Karpas-422 (cell line): ENCODE measurements around the gene EIF4A2. TPM values are rescaled to one million over a fixed set of nuclear protein-coding genes. Genes with fewer than 3 reads are reported as not detected.

Experiments used
- DNase-seq: peaks from one replicate; pipeline ENCODE4 v3.0.0-alpha.2; 2015
- H2AFZ ChIP-seq: fragments of 200-600 bp; sonication (generic); 2 replicates; pipeline ENCODE4 v1.6.1; 2014; ENCODE audit warnings: antibody characterized with exemption, low read length, mixed read lengths
- H3K27ac ChIP-seq: fragments of 200-600 bp; sonication (generic); 2 replicates; pipeline ENCODE4 v1.5.1; 2014; ENCODE audit warnings: mild to moderate bottlenecking, low read length, moderate library complexity
- H3K27me3 ChIP-seq: fragments of 200-600 bp; sonication (generic); 2 replicates; pipeline ENCODE4 v1.6.1; 2014; ENCODE audit warnings: low read length, mixed read lengths
- H3K36me3 ChIP-seq: fragments of 200-600 bp; sonication (generic); 2 replicates; pipeline ENCODE4 v1.6.1; 2014; ENCODE audit warnings: low read length, mixed read lengths; ENCODE audit not compliant: insufficient read depth
- H3K4me1 ChIP-seq: fragments of 200-600 bp; sonication (generic); 2 replicates; pipeline ENCODE4 v1.6.1; 2014; ENCODE audit warnings: mild to moderate bottlenecking, low read length, mixed read lengths
- H3K4me2 ChIP-seq: fragments of 200-600 bp; sonication (generic); 2 replicates; pipeline ENCODE4 v1.6.1; 2014; ENCODE audit warnings: low read length, low read depth, mild to moderate bottlenecking; ENCODE audit not compliant: poor library complexity, severe bottlenecking
- H3K4me3 ChIP-seq: fragments of 200-600 bp; sonication (generic); 2 replicates; pipeline ENCODE4 v1.5.1; 2014; ENCODE audit warnings: mild to moderate bottlenecking, antibody characterized with exemption, low read length, mixed read lengths
- H3K79me2 ChIP-seq: fragments of 200-600 bp; sonication (generic); 2 replicates; pipeline ENCODE4 v1.6.1; 2014; ENCODE audit warnings: mild to moderate bottlenecking, low read length, mixed read lengths
- H3K9ac ChIP-seq: fragments of 200-600 bp; sonication (generic); 2 replicates; pipeline ENCODE4 v1.6.0; 2014; ENCODE audit warnings: low read length
- H3K9me2 ChIP-seq: fragments of 200-600 bp; sonication (generic), shearing (Covaris generic); replicated peaks from 2 replicates; pipeline ENCODE4 v1.6.0; 2014; ENCODE audit warnings: mild to moderate bottlenecking, low read length, moderate library complexity; ENCODE audit not compliant: insufficient read depth
- H3K9me3 ChIP-seq: fragments of 300-700, 200-600 bp; sonication (generic); 2 replicates; pipeline ENCODE4 v1.6.1; 2014; ENCODE audit warnings: low read length, mixed read lengths
- H4K20me1 ChIP-seq: fragments of 200-600 bp; sonication (generic); 2 replicates; pipeline ENCODE4 v1.6.1; 2014; ENCODE audit warnings: mild to moderate bottlenecking, antibody characterized with exemption, low read length, low read depth; ENCODE audit not compliant: insufficient read depth
- small RNA-seq: library from RNA; depleted of rRNA; stranded (forward); fragments of <200 nt; gene quantifications from one replicate; pipeline ENCODE3, GENCODE V24; 2014
- total RNA-seq: library from RNA; depleted of rRNA; stranded (reverse); fragments of >200 nt; shearing (Covaris generic); gene quantifications from 2 replicates; pipeline ENCODE4 v1.2.3, GENCODE V29; 2014; ENCODE audit warnings: low replicate concordance; rRNA removed

Gene EIF4A2
- total RNA-seq, 1 experiment from 2014 or later, result 657 TPM

DNA sequence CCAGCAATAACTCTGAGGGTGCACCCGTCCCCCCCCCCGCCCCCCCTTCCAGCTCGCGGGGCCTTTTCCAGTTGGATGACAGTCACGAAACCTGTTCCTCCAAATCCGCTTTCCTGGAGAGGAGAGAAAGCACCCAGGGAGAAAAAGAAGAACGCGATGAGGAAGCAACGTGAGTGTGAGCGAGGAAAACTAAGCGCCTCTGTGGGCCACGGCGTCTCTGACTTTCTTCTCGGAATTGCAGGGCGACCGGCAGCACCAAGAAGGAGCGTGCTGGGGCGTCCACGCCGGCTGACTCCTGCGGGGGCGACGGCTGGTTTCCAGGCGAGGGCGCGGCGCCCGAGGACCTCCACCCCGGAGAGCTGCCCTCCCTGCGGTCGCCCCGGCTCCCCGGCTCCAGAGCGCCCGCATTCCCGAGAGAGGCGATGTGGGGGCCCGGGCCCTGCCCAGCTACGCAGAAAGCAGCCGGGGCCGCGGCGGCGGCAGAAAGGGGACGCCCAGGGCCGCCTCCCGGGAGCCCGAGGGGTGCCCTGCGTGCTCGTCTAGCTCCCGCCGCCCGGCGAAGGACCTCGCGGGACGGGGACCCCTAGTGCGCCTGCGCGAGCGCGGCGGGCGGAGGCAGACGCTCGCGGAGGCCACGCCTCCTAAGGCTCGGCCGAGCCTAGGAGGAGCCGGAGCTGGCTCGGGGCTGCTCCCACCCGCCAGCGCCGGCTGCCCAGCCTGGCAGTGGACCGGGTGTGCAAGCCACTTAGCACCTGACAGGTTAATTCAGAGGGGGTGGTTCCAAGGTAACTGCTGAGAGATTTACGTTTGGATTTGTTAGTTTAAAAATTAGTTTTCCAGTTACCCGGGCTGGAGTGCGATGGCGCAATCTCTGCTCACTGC lies 43.8 kb downstream of the EIF4A2 start:
- Histone ChIP-seq H3K4me3 (peak overlapping the region; percentile 76), H3K9me3 (no peaks in the 10 kb centered on the region), H3K4me1 (peaks cover 24% of the 10 kb centered on the region), H3K9ac (peak overlapping the region; percentile 83), H3K79me2 (no peaks in the 10 kb centered on the region), H3K9me2 (no peaks in the 10 kb centered on the region), H3K27me3 (0 out of 2 replicates have a peak, but pooled peaks cover 3% of the 10 kb centered on the region), H3K4me2 (peak overlapping the region; percentile 90), H2AFZ (peak overlapping the region; percentile 79), H4K20me1 (peaks cover 4% of the 10 kb centered on the region; the same call in 1 of the 2 replicates), H3K36me3 (no peaks in the 10 kb centered on the region), H3K27ac (no peak overlapping the region)
- peak; percentile 98 for DNase-seq

DNA sequence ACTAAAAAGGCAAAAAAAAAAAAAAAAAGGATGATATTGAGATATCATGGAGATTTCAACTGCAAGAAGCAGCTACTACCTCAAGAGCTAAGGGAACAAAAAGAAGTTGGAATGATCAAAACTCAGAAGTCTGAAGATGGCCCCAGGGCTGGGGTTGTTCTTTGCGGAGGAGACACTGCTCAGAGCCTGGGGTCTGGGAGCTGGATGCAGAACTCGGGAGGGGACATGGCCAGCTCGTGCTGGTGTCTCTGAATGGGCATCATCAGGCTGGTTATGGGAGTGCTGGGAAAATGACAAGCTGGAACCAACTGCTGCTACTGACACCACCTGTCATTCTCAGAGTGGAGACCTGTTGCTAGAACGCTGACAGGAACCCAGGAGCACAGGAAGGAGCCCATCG lies 45.0 kb downstream of the EIF4A2 start:
- Histone ChIP-seq H3K9me2 (no peaks in the 10 kb centered on the region), H3K27ac (no peak overlapping the region), H3K9me3 (no peaks in the 10 kb centered on the region), H3K4me3 (no peak overlapping the region), H2AFZ (no peak overlapping the region), H3K36me3 (no peaks in the 10 kb centered on the region), H3K79me2 (no peaks in the 10 kb centered on the region), H3K27me3 (0 out of 2 replicates have a peak, but pooled peaks cover 3% of the 10 kb centered on the region), H3K4me2 (peak overlapping the region; percentile 90), H4K20me1 (peaks cover 4% of the 10 kb centered on the region; the same call in 1 of the 2 replicates), H3K9ac (no peak overlapping the region), H3K4me1 (peaks cover 24% of the 10 kb centered on the region)
- no peak for DNase-seq

DNA sequence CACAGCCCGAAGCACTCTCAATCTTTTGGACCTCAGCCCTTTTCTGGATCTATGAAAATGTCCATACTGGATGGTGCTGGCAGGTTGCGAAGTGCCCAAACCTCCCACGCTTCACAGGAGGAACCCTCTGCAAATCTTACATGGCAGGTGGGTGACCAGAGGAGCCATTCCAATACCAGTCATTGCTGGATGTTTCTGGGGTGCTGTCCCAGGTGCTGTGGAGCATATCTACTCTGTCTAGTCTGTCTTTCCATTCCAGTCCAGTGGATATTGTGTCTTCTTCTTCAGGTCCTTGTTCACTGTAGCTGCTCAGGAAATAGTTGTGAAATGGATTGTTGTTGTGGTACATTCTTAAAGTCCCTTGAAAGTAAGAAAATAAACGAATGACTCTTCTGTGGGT lies 48.4 kb downstream of the EIF4A2 start:
- Histone ChIP-seq H3K27me3 (no peaks in the 10 kb centered on the region), H3K9me3 (no peaks in the 10 kb centered on the region), H3K9me2 (no peaks in the 10 kb centered on the region), H3K4me1 (peaks cover 10% of the 10 kb centered on the region), H2AFZ (no peak overlapping the region), H4K20me1 (no peaks in the 10 kb centered on the region), H3K79me2 (no peaks in the 10 kb centered on the region), H3K36me3 (no peaks in the 10 kb centered on the region), H3K4me2 (no peak overlapping the region), H3K9ac (no peak overlapping the region), H3K27ac (no peak overlapping the region), H3K4me3 (no peak overlapping the region)
- no peak for DNase-seq

DNA sequence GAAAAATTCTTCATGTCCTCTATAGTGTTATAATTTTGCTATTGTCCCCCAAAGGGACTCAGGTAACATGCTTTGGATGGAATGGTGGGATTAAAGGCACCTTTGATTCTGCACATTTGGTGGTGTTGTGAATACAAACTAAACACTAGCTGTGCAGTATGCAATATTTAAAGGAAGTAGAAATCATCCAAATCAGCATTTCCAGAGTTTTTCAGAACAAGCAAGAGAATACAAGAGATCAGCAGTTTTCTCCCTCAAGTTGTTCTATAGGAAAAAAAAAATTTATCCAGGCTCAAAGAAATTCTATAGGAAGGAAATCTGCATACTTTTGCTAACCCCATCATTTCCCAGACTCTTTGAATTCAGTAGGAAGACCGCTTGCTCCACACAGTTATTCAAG lies 48.9 kb downstream of the EIF4A2 start:
- H3K4me3 ChIP-seq, result no peak overlapping the region

More for the DNA sequence above, 48.9 kb downstream of the EIF4A2 start:
- Histone ChIP-seq H2AFZ (no peak overlapping the region), H3K4me2 (no peak overlapping the region), H3K27ac (no peak overlapping the region), H3K9me3 (no peaks in the 10 kb centered on the region), H3K36me3 (no peaks in the 10 kb centered on the region), H3K79me2 (no peaks in the 10 kb centered on the region), H4K20me1 (no peaks in the 10 kb centered on the region), H3K27me3 (no peaks in the 10 kb centered on the region), H3K4me1 (peaks cover 6% of the 10 kb centered on the region), H3K9me2 (no peaks in the 10 kb centered on the region), H3K9ac (no peak overlapping the region)
- DNase-seq, result no peak

Small RNA genes within 50 kb of the gene (small RNA-seq; reads per million reads assigned to genes)
- gene RF00092 (not detected), gene RNU6-1105P (not detected), gene SNORA4 (not detected), gene SNORA63 (not detected), gene SNORA81 (not detected), gene SNORD2 (not detected)

Other genes starting within 250 kb of the EIF4A2 start
- gene CRYGS, start 239.2 kb upstream of the EIF4A2 start, total RNA-seq, result 12.2 and 18.4 TPM in 2 replicates
- gene TBCCD1, start 216.2 kb upstream of the EIF4A2 start, total RNA-seq, result 20.6 and 38.7 TPM in 2 replicates
- 103 and 127 TPM in 2 replicates for gene DNAJB11, start 212.9 kb upstream of the EIF4A2 start, total RNA-seq
- gene AHSG, start 170.5 kb upstream of the EIF4A2 start, total RNA-seq, result not detected in 2 replicates
- not detected in 2 replicates for gene FETUB, start 143.2 kb upstream of the EIF4A2 start, total RNA-seq
- not detected in 2 replicates for gene HRG, start 117.6 kb upstream of the EIF4A2 start, total RNA-seq
- not detected in 2 replicates for gene KNG1, start 66.2 kb upstream of the EIF4A2 start, total RNA-seq
- gene RFC4, start 22.9 kb downstream of the EIF4A2 start, total RNA-seq, result 59.7 and 80.7 TPM in 2 replicates
- gene ADIPOQ, start 59.1 kb downstream of the EIF4A2 start, total RNA-seq, result not detected in 2 replicates
- 304 and 416 TPM in 2 replicates for gene ST6GAL1, start 146.9 kb downstream of the EIF4A2 start, total RNA-seq